GM21447 (cell line): ENCODE results near the gene WHAMM.
A peak's percentile ranks its signal among the peaks of the same experiment; 100 is the strongest.
"Not testable (repeated sequence)": the region's sequence is repeated elsewhere in the genome, so short reads cannot be mapped to it uniquely, and the experiment has no call there.

Experiments
- ATAC-seq: cut with Tn5 transposase; IDR thresholded peaks from one replicate; pipeline ENCODE4 v1.9.1; 2021; ENCODE audit not compliant: unreplicated experiment

Gene WHAMM

DNA sequence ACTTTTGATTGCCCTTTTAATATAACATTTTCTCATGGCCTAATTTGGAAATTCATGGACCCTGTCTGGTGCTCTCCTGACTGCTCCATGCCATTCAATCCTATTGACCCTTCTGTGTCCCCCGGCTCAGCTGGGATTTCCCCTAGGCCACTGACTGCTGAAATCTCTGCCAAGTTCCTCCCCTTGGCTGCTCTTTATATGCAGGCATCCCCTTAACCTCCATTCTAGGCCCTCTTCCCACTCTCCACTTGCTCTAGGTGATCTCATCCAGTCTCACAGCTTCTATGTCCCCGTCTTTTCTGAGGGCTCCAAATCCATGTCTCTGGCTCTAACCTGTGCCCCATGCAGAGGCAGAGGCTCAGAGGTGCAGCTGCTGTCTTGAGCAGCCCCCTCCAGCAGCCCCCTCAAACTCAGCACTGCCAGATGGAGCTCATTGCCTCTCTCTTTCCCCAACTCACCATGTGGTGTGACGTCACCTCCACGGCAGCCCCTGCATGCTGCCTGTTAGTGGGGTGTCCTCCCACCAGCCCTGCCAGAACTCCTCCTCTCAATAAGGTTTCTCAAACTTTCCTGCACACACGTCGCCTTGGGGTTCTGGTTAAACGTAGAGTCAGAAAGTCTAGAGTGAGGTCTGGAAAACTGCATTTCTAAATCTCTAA is 10.1 kb upstream of the WHAMM start:
- ATAC-seq: no peak

DNA sequence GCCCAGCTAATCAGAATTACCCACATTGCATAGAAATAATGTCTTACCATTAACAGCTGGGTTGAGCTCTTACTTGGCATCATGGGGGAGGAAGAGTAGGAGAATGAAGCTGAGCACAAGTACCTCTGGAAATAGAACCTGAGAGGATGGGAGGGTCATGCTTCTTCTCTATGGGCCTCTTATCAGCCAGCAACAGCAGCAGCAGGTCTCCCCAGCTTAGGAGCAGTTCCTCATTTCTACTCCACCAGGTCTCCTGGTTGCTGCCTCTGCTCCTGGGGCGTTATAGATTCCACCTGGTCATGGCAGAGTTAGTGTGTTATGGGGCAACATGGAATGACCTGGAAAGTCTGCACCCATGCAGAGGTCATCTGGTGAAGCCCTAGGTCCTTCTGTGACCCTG is 6.9 kb upstream of the WHAMM start:
- no peak for ATAC-seq

DNA sequence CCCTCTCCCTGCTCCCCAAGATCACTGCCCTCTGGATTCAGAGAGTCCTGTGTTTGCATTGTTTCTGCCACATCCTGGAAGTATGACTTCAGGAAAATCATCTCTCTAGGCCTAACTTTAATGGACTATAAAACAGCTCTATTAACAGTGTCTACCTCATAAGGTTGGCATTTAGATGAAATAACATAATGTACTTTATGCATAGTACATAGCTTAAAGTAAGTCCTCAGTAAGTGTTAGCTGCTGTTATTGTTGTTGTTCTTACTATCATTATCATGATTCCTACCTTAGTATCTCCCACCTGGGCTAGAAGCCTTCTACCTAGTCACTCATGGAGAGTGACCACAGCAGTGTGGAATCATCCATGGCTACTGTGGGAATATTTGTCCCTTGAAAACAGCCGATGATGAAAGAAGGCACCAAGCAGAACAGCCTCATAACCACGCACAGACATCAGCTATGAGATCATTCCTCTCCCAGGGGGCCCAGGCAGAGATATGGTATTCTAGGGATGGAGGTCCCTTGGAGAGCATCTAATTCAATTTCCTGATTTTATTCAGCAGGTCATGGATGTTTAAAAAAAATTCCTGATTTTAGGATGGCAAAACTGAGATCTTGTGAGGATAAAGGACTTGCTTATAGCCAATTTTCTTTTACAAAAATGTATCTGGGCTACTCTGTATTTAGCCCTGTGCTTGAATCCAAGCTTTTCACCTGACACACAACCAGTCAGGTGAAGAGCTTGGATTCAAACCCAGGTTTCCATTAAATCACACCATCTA is 5.4 kb upstream of the WHAMM start:
- no peak for ATAC-seq

DNA sequence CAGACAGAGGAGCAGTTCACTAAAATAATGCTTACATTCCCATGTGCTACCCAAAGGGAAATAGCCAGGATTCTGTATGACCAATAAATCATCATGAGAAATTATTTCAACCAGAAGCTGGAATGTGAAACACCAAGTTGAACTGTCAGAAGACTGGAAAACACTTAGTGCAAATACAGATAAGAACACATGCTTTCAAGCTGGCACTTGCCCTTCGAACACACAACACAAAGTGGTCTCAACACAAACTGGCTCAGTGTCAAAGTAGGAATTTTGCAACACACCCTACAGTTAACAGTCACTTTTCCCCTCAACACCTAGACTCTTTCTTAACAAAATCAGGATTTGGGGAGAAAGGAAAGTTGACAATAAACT is 4.9 kb upstream of the WHAMM start:
- no peak for ATAC-seq

DNA sequence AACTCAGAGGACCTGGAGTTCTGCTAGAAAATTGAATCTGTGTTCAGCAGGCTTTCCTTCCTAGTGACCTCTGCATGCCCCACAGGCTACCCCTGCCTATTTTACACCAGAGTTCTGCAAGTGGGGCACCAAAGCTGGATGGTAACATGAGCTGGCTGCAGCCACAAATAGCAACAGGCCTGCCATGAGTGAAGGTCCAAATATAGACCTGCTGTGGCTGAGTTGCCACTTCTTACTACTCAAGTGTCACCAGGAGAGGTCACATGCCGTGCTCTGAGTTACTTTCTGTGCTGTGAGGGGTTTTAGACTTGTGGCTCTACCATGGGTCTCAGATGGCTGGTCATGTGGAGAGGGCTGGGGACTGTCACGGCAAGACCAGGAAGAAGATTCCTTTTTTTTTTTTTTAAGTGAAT is 3.4 kb upstream of the WHAMM start, which contains the start of gene FSD2:
Gene FSD2, minus strand, starts transcription at position 76 of the 413 bp plus-strand sequence. CDS start 18,679 bp downstream, outside the sequence.
- peak; percentile 65 for ATAC-seq

DNA sequence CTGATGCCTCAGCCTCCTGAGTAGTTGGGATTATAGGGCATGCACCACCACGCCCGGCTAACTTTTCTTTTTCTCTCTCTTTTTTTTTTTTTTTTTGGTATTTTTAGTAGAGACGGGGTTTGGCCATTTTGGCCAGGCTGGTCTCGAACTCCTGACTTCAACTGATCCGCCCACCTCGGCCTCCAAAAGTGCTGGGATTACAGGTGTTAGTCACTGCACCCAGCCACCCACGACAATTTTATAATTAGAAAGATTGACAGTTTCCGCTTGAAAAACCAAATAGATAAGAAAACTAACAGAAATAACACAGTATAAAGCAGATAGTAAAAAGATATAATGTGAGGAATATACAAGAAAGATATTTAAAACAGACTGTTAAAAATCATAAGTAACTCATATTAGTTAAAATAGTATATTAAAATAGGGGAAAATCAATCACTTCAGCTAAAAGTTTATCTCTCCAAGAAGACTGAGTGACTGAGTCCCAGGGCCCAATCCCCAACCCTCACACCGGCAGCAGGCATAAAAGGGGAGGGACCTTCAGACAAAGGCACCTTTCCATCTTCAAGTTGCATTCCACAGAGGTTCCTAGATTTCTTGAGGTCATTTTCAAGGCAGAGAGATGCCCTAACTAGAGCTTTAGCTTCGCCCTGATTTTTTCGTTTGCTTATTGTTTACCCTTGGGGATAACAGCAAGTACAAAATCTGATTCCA is 1.4 kb upstream of the WHAMM start:
- no peak for ATAC-seq

DNA sequence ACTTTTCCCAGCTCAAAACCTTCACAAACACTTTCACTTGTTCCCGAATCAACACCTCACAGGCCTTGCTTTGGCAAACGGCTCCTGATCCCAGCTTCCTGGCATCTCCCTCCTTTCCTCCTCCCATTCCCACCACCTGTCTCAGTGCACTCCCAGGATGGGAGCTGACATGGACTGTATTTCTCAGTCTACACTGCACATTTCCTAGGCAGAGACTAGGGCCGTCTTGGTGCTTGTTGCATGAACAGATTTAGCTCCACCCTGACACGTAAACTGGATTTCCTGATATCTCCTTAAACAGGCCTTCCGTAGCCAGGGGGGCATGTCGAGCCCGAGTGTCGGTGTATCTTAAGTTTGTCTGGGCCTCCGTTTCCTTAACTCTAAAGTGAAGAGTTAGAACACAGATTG is 790 bp upstream of the WHAMM start:
- ATAC-seq: no peak

DNA sequence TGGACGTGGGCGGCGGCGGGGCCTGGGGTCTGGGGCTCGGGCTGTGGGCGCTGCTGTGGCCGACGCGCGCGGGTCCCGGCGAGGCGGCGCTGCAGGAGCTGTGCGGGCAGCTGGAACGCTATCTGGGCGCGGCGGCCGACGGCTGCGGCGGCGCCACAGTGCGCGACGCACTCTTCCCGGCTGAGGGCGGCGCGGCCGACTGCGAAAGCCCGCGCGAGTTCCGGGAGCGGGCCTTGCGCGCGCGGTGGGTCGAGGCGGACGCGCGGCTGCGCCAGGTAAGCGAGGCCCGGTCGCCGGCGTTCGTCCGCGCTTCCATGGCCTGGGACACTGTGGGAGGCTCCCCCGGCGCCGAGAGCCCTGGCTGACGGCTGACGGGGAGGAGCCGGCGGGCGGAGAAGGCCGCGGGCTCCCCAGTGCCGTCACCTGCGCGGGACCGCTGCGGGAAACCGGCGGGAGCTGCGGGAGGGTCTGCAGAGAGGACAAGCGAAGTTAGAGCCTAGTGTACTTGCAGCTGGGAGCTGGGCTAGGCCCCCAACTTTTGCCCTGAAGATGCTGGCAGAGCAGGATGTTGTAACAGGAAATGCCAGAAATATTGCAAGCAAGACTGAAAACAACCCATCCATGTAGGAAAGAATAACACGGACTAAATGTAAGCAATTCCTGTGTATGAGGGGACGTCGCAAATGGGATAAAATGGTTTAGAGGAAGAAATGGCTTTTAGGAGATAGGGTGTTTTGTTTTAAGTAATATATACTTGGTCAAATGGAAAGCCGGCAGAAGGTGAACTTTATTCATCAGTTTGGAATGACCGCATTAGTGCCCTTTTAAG is 847 bp downstream of the WHAMM start:
- peak; percentile 12 for ATAC-seq

DNA sequence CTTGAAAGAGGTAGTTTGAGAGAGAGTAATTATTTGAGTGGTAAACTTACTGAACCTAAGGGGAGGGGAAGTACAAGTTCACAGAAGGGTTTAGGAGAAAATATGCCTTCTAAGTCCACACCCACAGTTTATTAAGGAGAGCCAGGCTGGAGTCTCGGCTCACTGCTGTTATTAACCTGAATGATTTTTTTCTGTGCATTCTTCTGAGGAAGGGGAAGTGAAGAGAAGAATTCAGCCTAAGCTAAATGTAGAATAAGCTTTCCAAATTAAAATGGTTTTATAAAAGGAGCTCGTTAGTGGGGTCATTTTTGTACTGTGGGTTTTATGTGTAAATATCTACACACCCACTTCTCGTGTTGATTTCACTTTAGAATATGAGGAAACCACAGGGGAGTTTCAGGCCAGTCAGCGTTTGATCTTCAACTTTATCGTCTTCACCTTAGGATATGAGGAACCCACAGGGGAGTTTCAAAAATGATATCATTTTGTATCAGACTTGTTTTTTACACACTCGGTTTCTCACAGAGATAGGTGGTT is 1.5 kb downstream of the WHAMM start:
- no peak for ATAC-seq

DNA sequence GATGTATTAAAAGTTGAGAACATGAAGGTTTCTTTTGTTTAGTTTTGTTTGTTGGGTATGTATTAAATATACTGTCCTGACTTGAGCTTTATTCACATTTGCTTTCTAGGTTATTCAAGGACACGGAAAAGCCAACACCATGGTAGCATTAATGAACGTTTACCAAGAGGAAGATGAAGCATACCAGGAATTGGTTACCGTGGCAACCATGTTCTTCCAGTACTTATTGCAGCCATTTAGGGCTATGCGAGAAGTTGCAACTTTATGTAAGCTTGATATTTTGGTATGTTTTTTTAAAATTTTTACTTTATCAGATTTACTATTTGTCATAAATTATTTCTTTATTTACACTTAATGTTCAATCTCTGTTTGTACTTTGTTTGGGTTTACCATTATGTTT is 3.6 kb downstream of the WHAMM start:
- no peak for ATAC-seq

DNA sequence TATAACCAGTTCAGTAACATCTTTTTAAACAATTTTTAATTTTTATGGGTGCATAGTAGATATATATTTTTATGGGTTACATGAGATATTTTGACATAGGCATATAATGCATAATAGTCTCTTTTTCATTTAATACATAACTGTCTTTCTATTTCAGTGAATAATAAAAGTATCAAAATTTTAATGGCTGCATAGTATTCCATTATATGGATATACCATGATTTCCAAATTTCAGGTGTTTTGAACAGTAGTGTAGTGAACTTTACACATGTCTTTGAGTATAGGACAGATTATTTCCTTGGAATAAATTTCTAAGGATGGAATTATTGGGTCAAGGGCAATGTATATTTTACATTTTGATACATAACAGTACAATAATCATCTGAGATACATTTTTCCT is 10.7 kb downstream of the WHAMM start:
- ATAC-seq: no peak

DNA sequence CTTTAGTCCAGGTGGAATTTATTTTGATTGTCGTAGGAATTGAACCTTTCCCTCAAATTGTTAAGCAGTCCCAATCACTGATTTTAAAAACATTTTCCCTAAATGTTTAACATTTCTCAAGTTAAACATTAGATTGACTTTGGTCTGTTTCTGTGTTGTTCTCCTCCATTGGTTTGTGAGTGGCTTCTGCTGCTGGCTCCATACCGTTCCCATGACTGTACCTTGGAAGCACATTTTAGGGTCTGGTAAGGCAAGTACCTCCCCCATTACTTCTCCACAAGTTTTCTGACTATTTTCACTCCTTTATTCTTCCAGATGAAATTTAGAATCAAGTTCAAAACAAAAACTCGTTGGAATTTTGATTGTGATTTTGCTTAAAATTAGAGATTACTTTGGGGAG is 12.0 kb downstream of the WHAMM start:
- not testable (repeated sequence) for ATAC-seq

DNA sequence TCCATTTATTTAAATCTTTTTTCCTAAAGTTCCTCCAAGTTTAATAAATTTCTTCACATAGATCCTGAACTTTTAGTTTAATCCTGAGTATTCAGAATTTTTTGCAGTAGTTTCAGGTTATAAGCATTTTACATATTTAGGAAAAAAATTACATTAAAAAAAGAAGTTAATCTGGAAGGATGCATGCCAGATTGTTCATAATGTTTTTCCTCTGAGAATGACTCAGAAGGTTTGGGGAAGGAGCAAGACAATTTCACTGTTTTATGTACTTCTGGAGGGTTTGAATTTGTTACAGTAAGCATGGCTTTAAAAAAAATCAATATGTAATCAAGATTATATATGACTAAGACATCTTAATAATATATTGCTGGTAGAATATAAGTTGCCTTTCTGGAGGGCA is 12.4 kb downstream of the WHAMM start:
- not testable (repeated sequence) for ATAC-seq

DNA sequence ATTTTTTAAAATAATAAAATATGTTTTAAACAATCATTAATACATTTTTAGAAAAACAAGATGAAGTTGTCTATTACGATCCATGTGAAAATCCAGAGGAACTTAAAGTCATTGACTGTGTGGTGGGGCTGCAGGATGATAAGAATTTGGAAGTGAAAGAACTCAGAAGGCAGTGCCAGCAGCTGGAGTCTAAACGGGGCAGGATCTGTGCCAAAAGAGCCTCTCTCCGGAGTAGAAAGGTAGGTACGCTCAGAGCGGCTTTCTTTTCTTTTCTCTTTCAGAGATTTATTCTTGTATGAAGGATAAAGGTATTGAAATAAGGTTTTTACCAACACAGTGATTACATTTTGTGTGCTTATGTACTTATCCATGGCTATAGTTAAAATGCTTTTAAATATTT is 13.6 kb downstream of the WHAMM start:
- no peak for ATAC-seq

DNA sequence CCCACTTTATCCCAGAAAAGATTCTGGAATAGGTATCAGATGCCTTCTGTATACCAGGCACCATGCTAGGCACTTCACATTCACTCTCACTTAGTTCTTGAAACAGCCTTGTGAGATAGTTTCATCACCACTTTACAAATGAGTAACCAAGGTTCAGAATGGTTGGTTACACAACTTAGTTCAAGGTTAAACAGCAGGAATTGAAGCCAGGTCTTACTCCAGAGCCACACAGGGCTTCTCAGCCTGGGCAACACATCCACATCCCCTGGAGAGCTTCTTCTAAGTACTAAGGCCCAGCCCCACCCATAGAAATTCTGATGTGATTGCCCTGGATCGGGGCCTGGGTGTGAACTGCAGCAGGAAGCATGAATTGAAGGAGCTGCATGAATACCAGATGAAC is 18.6 kb downstream of the WHAMM start:
- ATAC-seq: no peak

DNA sequence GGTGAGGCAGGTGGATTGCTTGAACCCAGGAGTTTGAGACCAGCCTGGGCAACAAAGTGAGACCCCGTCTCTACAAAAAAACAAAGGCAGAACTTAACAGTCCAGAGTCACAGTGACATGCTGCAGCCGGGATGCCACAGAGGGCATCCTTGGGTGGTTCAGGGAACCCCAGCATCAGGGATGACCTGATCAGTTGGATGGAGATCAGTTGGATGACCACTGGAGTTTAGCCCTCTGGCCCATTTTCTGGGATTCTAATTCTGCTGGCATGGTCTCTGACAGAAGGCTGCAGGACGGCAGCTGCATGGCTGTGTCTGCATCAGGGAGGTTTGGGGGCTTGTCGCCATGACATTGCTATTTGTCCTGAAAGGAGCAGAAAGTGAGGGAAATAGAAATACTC is 19.8 kb downstream of the WHAMM start:
- ATAC-seq: no peak

DNA sequence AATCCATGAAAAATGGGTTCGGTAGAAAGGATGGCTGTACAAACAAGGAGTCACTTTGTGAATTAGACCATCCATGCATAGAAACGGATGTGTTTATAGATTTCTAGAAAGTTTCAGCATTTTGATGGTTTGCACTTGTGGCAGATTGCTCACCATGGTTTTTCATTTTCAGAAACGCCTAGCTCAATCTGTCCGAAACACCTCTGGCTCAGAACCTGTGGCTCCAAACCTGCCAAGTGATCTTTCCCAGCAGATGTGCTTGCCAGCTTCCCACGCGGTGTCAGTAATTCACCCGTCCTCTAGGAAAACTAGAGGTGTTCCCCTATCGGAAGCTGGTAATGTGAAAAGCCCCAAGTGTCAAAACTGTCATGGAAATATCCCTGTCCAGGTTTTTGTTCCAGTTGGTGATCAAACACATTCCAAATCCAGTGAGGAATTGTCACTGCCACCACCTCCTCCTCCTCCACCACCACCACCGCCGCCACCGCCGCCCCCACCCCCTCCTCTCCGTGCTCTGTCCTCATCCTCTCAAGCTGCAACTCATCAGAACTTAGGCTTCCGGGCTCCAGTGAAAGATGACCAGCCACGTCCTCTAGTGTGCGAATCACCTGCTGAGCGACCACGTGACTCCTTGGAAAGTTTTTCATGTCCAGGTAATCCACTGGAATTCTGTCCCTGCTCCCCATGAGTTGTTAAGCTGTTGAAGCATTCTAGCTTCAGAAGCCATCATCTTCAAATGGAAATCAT is 21.2 kb downstream of the WHAMM start:
- ATAC-seq: no peak

DNA sequence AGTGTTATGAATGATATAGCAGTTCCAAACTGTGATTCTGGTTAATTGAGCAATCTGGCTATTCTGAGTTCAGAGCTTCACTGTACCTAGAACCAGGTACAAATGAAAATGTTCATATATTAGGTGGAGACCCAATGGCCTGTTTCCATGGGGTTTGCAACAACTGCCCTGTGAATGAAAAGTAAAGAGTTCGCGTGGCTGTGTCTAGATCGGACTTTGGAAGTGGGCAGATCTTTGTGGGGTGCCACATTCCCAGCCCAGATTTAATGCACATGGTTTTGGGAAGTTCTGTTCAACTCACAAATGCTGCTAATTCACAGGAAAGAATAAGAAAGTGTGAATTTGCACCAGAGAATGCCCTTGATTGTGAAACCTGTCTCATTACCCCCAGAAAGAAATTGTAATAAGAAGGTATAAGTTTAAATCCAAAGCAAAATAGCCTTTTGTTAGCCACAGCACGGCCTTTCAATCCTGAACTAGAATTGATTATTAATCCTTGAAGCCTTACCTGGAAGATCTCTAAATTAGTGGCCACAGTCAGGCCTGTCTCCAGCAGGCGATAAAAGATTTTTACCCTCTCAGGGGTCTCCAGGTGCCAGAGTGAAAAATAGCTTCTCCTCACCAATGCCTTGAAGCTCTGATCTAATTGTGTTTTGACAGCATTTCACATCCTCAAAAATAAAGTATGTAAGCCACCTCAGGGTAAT is 22.6 kb downstream of the WHAMM start:
- ATAC-seq: no peak

DNA sequence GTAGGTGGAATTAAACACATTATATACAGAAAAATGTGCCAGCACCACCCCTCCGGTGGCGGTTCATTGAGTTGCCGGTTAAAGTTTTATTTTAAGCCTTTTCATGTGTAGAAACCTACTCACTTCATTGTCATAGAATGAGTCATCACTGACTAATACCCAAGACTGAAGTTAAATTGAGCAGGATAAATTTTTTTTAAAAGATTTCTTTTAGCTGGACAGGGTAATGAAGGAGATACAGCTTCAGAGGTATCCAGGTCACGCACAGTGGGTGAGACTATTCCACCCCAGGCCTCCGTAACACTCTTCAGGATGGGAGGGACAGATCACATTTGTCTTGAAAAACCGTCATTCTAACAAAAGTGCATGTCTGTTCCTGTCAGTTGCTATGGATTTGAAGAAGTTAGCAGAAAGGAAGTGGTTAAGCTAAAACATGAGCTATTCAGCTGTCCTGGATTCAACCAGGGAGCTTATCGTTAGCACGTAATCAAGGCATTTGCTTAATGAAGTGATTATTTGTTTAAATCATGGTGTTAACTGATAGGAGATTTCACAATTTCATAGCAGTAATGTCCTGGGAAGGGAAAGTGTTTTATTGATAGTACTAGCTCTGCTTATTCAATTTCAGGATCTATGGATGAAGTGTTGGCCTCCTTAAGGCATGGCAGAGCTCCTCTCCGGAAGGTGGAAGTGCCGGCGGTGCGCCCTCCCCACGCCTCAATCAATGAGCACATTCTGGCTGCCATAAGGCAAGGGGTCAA is 23.4 kb downstream of the WHAMM start:
- ATAC-seq: peak; percentile 90
